K562 (cell line): Measurements from ENCODE around the gene ZNRD2. TPM values are rescaled to one million over a fixed set of nuclear protein-coding genes. Genes with fewer than 3 reads are reported as not detected.

Experiments used
- BCL6 ChIP-seq: fragments of 250-450 bp; sonication (Bioruptor Pico); IDR thresholded peaks from 2 replicates; pipeline ENCODE4 v1.4.0; 2020
- BHLHE40 ChIP-seq: IDR thresholded peaks from 2 replicates; pipeline ENCODE4 v1.6.1; 2011; ENCODE audit warnings: low read length, improper control_type of control experiment
- DMBX1 ChIP-seq: fragments of 250-450 bp; sonication (Bioruptor Pico); IDR thresholded peaks from 2 replicates; pipeline ENCODE4 v1.8.0; 2022; ENCODE audit warnings: inconsistent platforms, mild to moderate bottlenecking, moderate library complexity, borderline replicate concordance
- MAZ ChIP-seq, 2 experiments: fragments of 450-650 bp in 1 of 2; sonication (generic) in 1 of 2; formaldehyde crosslinking; IDR thresholded peaks in 1 of 2; conservative IDR thresholded peaks in 1 of 2; 2 replicates each; pipeline versions ENCODE4 v1.4.0 to v1.5.0; 2020; ENCODE audit warnings: mild to moderate bottlenecking in 1 of 2, missing genetic modification reagents in 1 of 2
- NCOA4 ChIP-seq: fragments of 450-650 bp; IDR thresholded peaks from 2 replicates; pipeline ENCODE4 v1.6.1; 2018; ENCODE audit warnings: mild to moderate bottlenecking; ENCODE audit not compliant: partially characterized antibody
- NEUROD1 ChIP-seq: fragments of 150-350 bp; IDR thresholded peaks from 2 replicates; pipeline ENCODE4 v1.6.1; 2014; ENCODE audit warnings: borderline replicate concordance, low read length, low read depth; ENCODE audit not compliant: partially characterized antibody
- RAD21 ChIP-seq, 2 experiments: fragments of 250-450 bp in 1 of 2; fragments of 450-650 bp in 1 of 2; sonication (Bioruptor Pico) in 1 of 2; formaldehyde crosslinking in 1 of 2; IDR thresholded peaks in 1 of 2; conservative IDR thresholded peaks in 1 of 2; 2 replicates each; pipeline versions ENCODE4 v1.4.0 to v1.8.0; 2020 to 2022; ENCODE audit warnings: mild to moderate bottlenecking in 2 of 2, moderate library complexity in 1 of 2
- REST ChIP-seq, 2 experiments: fragments of 450-650 bp; formaldehyde crosslinking in 1 of 2; IDR thresholded peaks; 2 replicates each; pipeline versions ENCODE4 v1.4.0 to v1.6.1; 2014 to 2020; ENCODE audit warnings: mild to moderate bottlenecking in 2 of 2, borderline replicate concordance in 1 of 2, low read depth in 1 of 2
- SAFB ChIP-seq: fragments of 200-400 bp; formaldehyde crosslinking; IDR thresholded peaks from 2 replicates; pipeline ENCODE4 v1.6.1; 2017; ENCODE audit warnings: low read depth, low read length, borderline replicate concordance
- STAT6 ChIP-seq: sonication (generic); formaldehyde crosslinking; IDR thresholded peaks from 2 replicates; pipeline ENCODE4 v1.8.1; 2023; ENCODE audit warnings: mild to moderate bottlenecking, missing genetic modification reagents
- ZFX ChIP-seq: sonication (generic); formaldehyde crosslinking; IDR thresholded peaks from 2 replicates; pipeline ENCODE4 v1.8.0; 2022; ENCODE audit warnings: mild to moderate bottlenecking, missing genetic modification reagents, moderate library complexity
- ZNF277 ChIP-seq: fragments of 250-450 bp; sonication (Bioruptor Pico); IDR thresholded peaks from 2 replicates; pipeline ENCODE4 v1.8.0; 2022; ENCODE audit warnings: inconsistent platforms, mild to moderate bottlenecking, moderate library complexity, borderline replicate concordance
- polyA plus RNA-seq, 8 experiments: library from polyadenylated mRNA; depleted of rRNA in 4 of 8; stranded (reverse) in 5 of 8; unstranded in 3 of 8; fragments of >200 nt; fragmentation: Nextera tagmentation in 2 of 8; fragmentation: Illumina TruSeq in 1 of 8; extraction: Ambion mirVana in 2 of 8; extraction: Trizol in 1 of 8; gene quantifications; 2 replicates each; pipeline versions ENCODE4 v1.2.1 to v1.2.3, GENCODE V29; 2011 to 2014; ENCODE audit warnings: inconsistent platforms in 1 of 8, missing spikeins in 1 of 8
- total RNA-seq, 7 experiments: library from RNA; depleted of rRNA in 6 of 7; stranded (reverse); fragments of >200 nt in 6 of 7; fragmentation: Illumina TruSeq in 2 of 7; extraction: Trizol in 2 of 7; gene quantifications; 2 replicates each; pipeline versions ENCODE4 v1.2.1 to v1.2.3, GENCODE V29; 2011 to 2021; ENCODE audit warnings: low replicate concordance in 1 of 7

The ZNRD2 gene
- total and polyA plus RNA-seq, 9 of the 15 experiments (the other 6 are each of a cell fraction or from before 2014, with no cell fraction given), result 13.4 to 129 (median 60.4) TPM

- TF ChIP-seq REST (IDR thresholded peaks at IDR 0.05; ENCODE audit: borderline replicate concordance) (peak; percentile 58), REST (CRISPR knock-in tag; IDR thresholded peaks at IDR 0.05; ENCODE audit: low read depth) (no peak), ZFX (CRISPR knock-in tag) (peak; percentile 5; the same call in 1 of the 2 replicates), SAFB (no peak), STAT6 (CRISPR knock-in tag) (0 out of 2 replicates have a peak, but pooled peaks have one; percentile 23), ZNF277 (CRISPR knock-in tag) (no peak), DMBX1 (CRISPR knock-in tag) (no peak), BHLHE40 (0 out of 2 replicates have a peak, but pooled peaks have one; percentile 16), NCOA4 (no peak), MAZ (CRISPR knock-in tag; conservative IDR thresholded peaks at IDR 0.05 in 1 of 2, IDR thresholded peaks at IDR 0.05 in 1 of 2) (peak; percentile 21 to 69; a peak in 2 of 4 replicates), NEUROD1 (peak; percentile 12), BCL6 (no peak), RAD21 (CRISPR knock-in tag; conservative IDR thresholded peaks at IDR 0.05 in 1 of 2, IDR thresholded peaks at IDR 0.05 in 1 of 2) (peak; percentile 36 to 69)
- TF ChIP-seq, all 486 proteins: peak for 24
These were observed 18.1 kb downstream of the ZNRD2 start (continued) for GRCh38 chr11:65588199-65589054.
